NCI-H345 treated with DMSO at 0.1 percent for 48 hours (cell line): ENCODE measurements around the gene CAMK2N1.
"Not testable (repeated sequence)": the region's sequence is repeated elsewhere in the genome, so short reads cannot be mapped to it uniquely, and the experiment has no call there.

Source experiments
- DNase-seq: peaks from one replicate; lab custom pipeline; 2025; ENCODE audit not compliant: unreplicated experiment; lab: John Stamatoyannopoulos, UW

Gene CAMK2N1

DNA sequence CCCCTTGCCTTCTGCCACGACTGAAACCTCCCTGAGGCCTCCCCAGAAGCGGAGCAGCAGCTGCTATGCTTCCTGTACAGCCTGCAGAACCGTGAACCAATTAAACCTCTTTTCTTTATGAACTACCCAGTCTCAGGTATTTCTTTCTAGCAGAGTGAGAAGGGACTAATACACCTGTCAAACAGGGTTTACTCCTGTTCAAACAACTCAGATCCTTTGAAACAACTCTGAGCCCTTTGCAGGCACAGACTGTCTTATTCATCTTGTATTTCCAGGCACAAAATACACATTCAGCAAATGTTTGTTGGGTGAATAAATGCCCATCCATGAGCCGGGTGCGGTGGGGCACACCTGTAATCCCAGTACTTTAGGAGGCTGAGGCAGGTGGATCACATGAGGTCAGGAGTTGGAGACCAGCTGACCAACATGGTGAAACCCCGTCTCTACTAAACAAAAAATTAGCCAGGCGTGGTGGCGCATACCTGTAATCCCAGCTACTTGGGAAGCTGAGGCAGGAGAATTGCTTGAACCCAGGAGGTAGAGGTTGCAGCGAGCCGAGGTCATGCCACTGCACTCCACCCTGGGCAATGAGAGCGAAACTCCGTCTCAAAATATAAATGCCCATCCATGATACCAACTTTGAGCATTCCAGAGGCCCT lies 10.8 kb upstream of the CAMK2N1 start:
- DNase-seq = not testable (repeated sequence)

DNA sequence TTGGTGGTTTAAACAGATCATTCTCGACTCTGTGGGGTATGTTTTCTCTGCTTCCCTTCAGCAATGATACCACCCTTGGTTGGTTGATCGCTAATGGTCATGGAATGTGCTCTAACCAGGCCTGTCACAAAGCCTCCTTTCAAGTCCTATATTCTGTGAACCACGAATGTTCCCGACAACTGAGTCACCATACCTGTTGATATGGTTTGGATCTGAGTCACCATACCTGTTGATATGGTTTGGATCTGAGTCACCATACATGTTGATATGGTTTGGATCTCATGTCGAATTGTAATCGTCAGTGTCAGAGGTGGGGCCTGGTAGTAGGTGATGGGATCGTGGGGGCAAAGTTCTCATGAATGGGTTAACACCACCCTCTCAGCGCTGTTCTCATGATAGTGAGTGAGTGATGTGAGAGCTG lies 10.2 kb upstream of the CAMK2N1 start:
- no peak for DNase-seq

DNA sequence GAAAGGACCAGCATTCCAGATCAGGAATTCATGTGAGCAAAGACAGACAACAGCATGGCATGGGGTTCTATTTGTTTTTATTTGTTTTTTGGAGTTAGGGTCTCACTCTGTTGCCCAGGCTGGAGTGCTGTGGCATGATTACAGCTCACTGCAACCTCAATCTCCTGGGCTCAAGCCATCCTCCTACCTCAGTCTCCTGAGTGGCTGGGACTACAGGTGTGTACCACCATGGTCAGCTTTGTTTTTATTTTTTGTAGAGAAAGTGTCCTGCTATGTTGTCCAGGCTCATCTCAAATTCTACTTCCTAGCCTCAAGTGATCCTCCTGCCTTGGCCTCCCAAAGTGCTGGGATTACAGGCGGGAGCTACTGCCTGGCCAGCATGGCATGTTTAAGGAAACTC lies 9.7 kb upstream of the CAMK2N1 start:
- no peak for DNase-seq

DNA sequence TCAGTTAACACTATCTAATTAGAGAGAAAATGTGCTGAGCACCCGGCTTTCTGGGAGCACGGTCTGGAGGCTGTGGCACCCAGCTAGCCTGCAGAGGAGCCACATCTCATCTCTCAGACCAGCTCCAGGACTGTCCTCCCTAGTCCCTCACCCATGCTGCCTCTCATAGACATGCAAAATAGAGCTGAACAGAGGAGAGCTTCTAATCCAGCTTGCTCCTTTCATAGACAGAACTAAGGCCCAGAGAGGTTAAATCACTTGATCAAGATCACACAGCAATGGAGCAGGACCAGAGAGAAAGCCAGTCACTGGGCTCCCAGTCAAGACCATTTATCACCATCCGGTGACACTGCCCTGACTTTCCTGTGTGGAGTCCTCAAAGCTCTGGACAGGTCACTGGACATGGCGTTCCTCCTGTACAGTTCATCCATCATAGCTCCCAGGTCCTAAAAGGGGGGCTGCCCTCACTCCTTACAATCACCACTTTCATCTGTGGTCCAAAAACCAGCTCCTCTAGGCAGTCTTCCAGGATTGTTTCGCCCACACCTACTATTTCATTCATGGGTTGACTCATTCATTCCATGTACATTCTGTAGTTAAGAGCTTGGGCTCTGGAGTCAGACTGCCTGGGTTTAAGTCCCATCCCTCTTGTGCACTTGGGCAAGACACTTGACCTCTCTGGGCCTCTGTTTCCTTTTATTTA lies 8.8 kb upstream of the CAMK2N1 start:
- no peak for DNase-seq

DNA sequence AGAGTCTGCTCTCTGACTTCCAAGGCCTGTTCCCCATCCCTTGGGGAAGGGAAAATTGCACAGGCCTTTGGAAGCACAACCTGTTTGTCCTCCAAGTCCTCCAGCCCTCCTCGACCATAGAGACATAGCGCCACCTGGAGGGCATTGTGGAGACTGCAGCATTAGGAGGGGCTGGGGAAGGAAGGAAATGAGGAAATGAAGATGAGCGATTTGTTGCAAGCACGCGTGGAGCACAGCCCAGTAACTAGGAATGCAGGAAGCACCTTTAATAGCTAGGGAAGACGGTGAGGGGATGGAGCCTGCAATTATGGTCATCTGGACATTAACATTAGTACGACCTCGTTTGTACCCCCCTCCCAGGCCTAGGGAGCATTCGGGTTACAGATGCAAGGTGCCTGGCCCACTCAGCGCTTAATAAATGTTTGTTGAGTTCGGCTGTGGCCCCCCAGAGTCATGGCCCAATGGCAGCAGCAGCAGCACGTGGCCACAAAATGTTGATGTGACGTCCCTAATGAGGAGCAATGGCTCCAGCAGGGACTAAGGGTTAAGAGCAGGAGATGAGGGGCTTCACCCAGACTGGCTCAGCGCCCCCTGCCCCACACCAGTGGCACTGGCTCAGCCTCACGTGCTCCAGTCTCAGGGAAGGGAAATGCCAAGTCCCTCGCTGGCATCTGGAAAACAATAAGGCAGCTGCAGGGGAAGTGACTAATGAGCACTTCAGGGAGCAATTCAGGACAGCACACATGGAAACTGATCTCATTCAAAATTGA lies 8.0 kb upstream of the CAMK2N1 start:
- DNase-seq = peak; percentile 71

DNA sequence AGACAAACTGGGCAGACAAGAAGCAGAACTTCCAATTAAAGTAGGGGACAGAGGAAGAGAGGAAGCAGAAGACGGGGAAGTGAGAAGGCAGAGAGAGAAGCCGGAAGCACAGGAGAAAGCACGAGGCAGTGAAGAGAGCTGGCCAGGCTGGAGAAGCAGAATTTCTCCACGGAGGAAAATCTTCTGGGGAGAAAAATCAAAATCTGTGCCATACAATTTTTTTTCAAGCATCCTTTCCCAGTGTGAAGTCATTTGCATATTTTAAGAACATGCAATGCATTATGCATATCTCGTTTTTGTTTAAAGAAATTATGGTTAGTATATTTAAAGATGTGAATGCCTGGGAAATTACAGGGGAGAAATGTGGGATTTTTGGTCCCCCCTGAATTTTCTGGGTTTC lies 7.3 kb upstream of the CAMK2N1 start:
- no peak for DNase-seq

DNA sequence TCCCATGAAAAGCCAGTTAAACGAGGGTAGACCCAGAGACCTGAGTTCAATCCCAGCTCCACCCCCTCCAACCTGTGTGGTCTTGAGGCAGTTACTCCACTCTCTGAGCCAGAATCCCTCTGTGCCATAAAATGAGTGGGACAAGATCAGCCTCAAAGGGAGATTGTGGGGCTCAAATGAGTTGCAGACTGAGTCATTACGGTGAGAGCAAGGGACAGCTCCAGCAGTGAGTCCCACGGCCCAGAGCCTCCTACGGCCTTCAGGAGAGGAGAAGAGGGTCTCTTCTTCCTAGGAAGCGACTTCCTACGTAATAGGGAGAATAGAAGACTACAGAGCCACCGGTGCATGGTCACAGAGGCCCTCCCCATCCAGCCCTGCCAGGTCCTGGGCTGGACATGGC lies 6.7 kb upstream of the CAMK2N1 start:
- no peak for DNase-seq

DNA sequence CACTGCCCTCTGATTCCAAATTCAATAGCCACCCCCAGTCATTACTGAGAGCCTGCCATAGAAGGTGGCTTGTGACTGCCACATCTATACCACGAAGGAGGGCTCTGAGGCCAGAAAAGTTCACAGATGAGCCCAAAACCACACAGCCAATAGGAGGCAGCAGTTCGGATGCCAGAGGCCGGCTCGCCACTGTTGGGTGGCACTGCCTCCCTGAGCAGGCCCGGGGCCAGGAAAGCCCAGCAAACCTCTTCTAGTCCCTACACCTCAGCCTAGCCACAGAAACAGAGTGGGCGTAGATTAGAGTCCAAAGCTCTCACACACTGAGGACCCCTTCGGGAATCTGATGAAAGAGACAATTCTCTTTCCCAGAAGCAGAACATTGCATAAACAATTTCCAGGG lies 5.9 kb upstream of the CAMK2N1 start:
- DNase-seq = no peak

DNA sequence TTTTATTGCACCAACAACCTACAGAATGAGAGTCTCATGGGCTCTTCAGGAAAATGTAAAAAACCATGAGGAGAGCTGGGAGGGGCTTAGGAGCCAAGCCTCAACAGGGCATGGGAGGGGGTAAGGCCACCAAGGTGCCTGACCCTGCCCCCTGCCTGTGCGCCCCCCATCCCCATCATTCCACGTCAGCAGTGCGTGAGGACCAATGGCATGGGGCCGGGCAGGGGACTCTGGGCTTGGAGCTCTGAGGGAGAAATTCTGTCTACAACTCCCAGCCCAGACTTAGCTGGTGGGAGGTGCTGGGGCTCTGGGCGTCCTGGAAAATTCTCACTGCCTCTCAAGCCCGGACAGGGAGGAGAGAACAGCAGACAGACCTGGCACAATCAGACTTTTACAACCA lies 5.2 kb upstream of the CAMK2N1 start:
- DNase-seq = no peak

DNA sequence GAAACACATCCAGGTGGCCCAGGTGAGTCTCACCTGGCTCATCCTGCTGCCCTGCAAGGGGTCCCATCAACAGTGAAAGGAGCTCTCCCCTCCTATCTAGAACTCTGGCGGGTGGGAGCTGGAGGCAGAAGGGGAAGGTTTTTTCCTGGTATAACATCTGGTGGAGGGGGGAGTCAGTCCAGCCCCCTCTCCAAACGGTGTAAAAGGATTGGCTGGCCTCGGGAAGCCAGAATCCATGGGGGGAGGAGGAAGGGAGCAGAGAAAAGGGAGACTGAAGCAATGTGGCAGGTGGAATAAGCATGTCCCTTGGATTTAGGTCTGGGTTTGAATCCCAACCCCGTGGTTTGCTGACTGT lies 1.2 kb upstream of the CAMK2N1 start:
- DNase-seq = no peak

DNA sequence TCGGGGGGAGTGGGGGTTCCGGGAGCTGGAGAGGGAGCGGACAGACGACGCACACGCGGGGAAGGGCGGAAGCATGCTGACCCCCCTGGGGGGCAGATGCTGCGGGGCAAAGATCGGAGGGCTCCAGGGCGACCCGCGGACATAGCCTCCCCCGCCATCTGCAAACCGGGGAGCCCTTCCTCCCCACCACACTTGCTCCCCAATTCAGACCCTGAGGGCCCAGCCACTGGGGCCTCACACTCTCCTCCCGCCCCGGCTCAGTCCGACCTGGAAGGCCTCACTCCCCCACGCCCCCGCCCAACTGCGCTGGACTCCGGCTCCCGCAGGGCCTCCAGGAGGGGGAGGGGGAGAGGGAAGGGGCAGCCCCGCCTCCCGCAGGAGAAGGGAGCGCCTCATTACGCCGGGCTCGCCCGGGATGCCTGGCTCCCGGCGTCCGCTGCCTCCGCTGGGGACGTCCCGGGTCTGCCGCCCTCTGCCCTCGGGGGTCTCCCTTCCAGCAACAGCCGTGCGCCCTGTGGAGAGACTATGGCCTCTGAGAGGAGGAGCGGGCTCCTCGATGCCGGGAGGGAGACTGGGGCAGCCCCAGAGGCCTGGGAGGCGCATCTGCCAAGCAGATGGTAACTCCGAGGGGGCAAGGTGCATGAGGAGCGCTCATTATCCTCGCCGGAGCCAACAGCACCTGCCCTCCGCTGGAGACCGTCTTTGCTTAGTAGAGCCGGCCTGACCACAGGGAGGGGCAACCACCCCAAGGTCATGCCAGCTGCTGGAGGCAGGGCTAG lies 636 bp upstream of the CAMK2N1 start:
- peak; percentile 71 for DNase-seq

DNA sequence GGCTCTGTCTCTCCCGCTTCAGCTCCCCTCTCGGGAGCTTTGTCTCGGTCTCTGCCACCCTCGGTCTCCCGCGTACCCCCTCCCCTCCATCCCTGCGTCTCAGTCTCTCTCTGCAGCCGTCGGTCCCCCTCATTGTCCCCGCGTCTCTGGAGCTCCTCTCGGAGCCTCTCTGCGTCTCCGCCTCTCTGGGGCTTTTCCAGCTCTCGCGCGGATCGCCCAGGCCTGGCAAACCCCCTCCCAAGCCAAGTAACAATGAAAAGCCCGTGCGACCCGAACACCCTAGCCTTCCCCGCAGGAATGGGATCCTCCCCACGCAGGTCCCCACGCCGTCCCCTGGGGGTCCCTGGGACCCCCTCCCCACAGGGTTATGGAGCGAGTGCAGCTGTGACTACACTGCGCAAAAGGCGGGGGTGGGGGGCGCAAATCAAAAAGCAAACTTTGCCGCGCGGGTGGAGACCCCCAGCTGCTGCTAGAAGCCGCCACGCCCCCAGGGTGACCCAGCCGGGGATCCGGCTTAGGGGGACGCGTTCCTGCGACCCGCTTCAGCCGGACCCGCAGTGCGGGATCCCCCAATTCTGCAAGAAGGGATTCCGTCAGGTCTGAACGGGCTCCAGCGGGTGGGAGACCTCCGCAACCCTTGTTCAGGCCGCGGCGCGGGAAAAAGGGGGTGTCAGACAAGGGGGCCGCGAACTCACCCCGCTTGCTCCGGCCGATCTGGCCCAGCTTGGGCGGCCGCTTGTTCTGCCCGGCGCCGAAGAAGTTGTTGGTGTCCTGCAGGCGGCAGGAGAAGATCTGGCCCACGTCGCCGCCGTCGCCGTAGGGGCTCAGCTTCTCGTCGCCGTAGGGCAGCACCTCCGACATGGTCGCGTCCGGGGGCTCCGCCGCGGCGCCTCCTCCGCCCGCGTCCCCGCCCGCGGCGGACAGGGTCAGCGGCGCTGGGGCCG lies 1.2 kb downstream of the CAMK2N1 start:
- no peak for DNase-seq

DNA sequence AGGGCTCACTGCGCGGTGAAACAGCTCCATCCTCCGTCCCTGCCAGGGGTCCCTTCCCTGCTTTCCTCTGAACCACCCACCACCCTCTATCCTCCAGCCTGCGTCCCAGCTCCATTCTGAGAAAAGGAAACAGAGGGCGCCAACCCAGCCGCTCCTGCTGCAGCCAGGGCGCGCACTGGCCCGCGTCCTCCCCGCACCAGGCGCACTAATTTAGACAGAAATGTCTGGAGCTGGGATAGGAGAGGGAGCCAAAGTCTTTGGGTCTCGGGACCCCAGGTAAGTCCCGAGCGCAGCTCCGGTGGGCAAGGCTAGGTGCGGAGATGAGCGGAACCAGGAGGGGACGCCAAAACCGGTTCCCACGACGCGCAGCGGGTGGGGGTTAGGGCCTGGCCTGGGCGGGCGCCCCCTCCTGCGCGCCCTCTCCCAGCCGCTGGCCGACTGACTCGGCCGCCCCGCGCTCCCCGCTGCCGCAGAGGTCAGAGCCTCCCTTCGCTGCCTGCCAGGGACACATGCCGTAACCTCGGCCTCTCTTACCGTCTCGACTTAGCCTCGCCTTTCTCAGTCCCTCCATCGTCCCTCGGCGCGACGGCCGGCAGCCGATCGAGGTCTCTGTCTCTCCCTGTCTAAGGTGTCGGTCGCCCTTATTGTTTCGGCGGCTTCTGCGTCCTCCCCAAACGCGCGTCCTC lies 2.0 kb downstream of the CAMK2N1 start:
- DNase-seq = no peak

DNA sequence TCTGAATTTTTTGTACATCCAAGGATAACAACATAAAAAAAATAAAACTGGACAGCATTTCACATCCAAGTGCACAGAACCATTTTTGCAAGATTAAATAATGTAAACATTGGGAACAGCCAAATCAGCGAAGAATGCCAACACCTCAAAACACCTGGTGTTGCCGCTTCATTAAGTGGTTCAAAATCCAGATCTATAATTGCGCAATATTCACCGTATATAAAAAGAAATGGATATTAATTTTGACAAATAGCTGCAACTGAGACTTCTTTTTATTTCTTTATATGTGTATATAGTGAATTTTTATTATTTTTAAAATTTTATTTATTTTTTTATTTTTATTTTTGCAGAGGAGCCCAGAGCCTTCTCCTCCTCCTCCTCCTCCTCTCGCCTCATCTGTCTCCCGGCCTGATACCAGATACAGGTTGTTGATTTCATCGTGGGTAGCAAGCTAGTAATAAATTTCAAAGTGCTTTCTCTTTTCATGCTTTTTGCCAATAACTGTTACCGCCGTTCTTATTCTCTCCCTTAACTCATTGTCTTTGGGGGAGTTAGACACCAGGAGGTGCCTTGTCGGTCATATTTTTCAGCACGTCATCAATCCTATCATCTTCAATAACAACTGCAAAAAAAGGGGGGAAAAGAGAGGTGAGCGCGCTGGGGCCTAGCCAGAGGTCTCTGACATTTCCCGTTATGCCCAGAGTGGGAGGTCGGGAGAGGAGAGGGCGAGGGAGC lies 2.7 kb downstream of the CAMK2N1 start:
- DNase-seq = no peak

DNA sequence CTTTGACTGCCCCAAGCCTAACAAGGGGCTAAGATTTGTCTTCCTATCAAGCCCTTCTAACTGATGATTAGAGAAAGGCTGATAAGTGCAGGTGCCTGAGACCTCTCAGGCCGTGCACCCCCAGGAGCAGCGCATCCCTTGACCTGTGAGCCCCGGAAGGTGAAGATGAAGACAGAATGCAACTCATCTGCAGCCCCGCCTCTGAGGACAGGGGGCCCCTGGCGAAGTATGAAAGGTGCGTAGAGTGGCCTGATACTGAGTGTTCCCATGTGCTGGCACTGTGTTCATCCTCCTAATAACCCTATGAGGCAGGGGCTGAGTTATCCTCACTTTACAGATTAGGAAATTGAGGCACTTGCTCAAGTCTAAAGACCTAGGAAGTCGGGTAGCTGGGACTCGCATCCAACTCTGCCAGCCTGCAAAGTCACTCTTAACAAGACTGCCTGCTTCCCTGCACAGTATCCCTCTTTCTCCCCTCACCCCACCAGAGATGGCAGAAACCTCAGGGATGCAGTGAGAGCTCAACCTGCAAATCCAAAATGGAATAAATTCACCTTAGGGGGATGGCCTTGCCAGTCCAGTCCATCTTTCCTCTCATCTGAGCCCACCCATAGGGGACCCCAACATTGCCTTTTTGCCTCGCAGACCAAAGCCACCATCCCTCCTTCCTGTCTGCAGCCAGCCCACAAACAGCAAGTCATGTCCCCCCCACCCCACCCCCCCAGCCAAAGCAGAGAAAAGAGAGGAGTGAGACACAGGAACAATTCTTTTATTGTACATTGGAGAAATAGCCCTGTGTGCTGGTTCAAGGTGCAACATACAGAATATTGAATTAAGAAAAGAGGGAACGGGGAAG lies 4.1 kb downstream of the CAMK2N1 start:
- DNase-seq = no peak

DNA sequence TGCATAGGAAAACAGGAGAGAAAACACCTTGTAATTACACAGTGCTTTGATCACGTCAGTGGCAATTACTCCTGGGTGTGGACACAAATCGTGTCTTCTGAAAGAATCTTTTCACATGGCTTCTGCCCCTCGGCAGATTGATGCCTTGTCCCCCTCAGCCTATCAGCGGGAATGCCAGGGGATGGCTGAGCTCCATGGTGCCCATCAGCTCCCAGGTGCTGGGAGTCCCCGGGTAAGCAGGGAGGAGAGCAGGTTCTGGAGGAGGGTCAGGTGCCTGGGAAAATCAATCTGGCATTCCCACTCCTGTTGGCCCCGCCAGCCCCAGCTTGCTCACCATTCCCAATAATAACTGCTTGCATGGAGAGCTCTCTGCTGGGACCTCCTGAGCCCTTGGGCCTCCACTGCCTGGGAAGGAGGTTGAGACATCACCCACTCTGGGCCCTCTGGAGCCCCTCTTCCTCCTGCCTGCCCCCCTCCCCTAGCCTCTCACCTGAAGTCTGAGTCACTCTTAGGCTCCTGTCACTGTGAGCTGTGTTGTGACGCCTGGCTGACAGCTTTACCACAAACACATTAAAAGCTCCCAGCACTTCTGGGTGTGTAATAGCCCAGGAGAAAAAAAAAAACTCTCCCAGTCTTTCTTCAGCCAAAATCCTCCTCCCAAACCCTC lies 4.9 kb downstream of the CAMK2N1 start:
- no peak for DNase-seq

DNA sequence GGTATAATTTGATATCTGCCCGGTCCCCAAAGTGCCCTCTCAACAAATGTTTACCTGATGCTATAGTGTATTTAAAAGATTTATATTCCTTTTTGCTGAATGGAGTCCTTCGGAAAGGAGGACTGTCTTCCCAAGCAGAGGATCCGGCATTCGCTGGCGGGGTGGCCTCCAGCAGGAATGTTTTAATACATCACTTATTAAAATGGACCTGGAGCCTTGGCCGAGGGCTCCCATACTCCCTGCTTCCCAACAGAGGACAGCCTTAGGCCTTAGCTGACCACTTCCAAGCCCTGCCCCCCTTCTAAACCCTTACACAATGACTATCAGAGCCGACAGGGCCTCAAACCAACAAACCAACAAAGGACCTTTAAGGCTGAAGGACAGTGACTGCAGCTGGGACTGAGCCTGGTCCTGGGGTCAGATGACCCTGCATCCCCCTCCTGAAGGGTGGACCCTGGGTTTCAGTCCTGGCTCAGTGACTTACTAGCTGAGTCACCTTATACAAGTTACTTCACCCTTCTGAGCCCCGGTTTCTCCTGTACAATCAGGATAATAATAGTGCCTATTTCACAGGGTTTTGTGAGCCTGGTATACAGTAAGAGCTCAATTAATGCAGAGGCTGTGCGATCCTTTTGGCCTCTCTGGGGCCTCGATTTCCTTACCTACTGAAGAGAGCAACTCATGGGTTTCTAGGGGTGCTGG lies 5.6 kb downstream of the CAMK2N1 start:
- DNase-seq = no peak
